GM21737 (cell line): ENCODE measurements around the gene HIC2.
"Not testable (repeated sequence)": the region's sequence is repeated elsewhere in the genome, so short reads cannot be mapped to it uniquely, and the experiment has no call there.

Source experiments
- ATAC-seq: cut with Tn5 transposase; IDR thresholded peaks from one replicate; pipeline ENCODE4 v1.9.1; 2021; ENCODE audit warnings: mild to moderate bottlenecking, moderate library complexity; ENCODE audit not compliant: unreplicated experiment

The HIC2 gene

DNA sequence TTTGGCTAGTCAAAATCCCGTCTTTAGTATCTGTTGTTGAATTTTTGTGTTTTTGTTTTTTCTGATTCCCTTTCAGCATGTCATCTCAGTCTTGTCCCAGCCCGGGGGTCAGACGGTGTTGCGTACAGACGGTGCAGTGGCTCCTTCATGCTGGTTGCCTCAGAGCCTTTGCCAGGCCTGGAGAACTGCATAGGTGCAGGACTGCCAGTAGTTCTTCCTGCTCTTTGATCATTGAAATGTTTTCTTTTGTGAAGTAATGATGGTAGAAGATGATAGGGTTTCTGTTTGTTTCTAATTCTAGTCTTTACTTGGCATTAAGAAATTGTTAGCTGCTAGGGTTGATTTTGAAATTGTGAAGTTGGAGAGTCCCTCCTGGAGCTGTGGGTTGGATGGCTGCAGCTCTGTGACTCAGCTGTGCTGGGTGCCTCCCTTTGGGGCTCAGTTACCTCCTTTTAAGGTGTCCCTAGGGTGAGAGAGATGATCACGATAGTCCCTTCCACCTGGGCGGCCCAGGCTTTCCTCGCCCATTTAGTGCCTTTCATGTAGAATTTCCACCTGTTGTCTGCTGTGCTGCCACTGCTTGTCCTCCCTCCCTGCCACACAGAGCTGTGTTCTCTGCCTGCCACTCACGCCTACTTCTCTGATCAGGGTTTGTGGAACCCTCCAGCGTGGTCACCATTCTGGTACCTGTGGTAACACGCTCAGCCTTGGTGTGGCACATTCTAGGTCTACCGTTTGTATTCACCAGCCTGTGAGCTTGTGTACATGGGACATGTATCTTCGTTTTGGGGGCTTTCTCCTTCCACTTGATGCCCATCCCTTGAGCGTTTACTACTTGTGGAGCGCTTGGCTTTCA is 17.4 kb downstream of the HIC2 start:
- ATAC-seq, result not testable (repeated sequence)

DNA sequence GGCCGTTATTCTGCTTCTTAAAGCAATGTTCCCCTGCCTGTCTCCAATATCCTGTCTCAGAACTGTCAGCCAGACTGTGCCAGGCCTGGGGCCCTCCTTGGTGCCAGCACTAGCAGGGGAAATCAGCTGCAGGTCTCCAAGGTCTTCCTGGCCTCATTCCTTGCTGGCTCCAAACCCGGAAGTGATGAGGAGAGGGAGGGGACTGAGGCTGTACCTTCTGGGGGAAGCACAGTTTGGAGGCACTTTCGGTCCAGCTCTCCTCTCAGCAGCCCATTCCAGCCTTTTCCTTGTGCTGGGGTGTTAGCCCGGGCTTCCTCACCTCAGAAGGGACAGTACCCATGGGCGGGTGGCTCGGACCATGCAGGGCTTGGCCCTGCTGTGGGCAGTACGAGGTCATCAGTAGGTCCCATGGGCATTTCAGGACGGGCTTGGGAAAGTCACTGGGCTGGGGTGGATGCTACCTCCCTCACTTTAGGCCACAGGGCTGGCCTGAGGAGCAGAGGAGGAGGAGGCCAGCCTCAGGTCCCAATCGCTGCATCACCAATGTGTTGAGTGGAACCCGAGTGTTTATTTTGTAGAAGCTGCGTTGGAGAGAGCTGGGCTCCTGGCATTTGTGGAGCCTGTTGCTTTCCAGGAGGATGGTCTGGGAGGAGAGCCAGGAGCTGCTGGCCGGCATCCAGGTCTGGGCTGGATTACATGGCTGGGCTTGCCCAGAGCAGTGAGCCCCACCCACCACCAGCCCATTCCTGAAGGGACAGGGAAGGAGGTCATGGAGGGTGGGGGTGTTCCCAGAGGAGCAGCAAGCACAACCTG is 19.0 kb downstream of the HIC2 start:
- ATAC-seq, result not testable (repeated sequence)

DNA sequence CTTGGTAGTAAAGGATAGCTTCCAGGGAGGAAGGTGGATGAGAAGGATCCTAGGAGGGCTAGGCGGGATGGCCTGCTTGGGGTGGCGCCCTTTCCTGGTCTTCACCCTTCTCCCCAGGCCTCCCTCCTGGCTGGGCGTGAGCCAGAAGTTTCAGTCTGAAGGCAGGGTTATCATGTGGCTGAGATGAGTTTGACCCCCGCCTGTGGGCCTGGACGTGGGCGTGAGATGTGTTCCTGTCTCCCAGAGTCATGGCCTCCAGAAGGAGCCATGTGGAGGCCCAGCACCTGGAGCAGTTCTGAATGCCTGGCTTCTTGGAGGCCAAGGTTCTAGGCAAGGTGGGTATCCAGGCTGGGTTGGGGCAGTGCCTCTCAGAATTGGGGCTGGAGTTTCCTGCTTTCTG is 20.8 kb downstream of the HIC2 start:
- ATAC-seq, result not testable (repeated sequence)

DNA sequence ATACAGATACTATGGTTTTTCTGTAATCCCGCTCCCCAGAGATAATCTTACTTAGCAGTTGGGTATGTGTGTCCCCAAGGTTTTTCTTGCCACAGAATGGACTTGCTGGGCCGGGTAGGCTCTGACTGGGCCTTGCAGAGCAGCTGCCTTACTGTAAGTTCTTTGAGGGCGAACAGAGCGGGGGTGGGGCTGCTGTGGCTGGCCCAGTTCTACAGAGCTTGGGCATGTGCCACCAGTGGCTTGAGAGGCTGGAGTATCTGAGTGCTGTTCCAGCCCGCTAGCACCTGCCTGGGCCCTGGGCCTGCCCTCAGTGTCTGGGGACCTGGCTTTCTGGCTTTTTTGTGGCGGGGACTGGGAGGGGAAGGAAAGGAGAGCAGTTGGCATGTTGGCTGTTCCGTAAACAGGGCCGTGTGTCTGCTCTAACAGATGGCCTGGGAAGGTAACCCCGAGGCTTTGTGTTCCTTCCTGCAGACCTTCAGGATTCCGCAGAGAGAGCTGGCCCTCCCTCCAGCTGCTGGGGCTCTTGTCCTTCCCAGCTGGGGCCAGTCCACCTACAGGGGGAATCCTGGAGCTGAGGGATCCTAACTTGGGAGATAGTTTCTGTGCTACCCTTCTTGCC is 23.0 kb downstream of the HIC2 start:
- ATAC-seq, result not testable (repeated sequence)

DNA sequence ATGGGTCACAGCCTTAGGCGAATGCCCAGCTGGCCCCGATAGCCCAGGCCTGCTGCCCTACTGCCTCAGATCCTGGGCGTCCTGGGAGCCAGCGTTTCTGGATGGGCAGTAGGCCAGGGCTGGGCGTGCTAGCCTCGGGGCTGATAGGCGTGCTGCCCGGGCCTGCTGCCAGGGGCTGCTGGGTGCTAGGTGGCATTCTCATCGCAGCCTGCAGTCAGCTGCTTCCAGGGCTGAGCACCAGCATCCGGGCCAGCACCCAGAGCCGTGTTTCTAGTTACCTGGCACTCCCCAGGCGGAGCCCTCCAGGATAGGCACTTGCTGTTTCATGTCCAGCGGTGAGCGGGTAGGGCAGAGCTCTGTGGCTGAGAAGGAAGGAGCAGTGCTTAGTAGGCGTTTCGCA is 23.5 kb downstream of the HIC2 start:
- ATAC-seq, result not testable (repeated sequence)

DNA sequence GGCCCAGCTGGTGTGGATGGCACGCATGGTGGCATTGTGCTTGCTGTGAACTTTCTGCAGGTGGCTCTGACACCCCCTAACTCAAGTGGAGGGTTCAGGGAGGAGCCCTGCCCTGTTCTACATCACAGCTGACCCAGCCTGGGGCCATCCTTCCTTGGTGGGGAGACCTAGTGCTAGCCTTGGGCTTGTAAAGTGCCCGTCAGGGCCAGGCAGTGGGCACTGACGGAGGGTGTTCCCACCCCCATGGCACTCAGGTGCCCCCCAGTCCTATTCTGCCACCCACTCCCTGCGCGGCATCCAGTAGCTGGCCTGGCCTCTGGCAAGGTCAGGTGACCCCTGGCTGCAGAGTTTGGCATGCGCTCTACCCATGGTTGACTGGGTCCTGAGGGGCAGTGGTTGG is 24.0 kb downstream of the HIC2 start:
- not testable (repeated sequence) for ATAC-seq

DNA sequence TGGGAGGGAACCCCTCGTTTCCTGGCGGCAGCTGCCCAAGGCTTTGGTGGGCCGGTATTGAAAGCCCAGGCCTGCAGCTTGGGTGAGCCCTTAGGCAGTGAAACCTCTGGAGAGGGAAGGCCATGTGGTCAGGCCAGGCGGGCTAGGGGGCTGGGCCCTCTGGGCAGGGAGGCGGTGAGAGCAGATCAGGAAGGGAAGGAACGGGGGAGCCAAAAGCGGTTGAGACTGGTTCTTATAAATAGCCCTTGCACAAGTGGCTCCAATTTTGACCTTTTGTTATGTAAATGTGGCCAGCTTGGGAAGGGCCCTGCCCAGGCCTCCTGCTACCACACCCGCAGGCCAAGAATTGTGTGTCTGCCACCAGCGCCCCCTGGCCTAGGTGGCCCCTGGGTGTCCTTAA is 25.0 kb downstream of the HIC2 start:
- ATAC-seq, result not testable (repeated sequence)

DNA sequence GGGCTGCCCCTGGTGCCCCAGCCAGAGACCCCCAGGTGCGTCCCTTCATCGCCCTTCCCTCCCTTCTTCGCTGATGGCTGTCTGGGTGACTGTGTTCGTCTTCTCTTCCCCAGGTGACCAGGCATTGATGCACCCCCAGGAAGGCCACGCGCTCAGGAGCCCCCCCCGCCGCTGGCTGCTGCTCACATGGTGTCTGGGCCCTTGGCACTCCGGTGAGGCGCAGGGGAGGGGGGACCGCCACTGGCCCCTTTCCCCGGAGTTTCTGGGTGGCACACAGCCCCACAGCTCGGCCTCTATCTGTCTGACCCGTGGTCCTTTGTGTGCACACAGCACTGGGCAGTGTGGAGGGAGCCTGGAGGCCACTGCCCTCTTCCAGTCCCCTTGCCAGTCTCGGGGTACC is 25.5 kb downstream of the HIC2 start:
- ATAC-seq, result not testable (repeated sequence)

DNA sequence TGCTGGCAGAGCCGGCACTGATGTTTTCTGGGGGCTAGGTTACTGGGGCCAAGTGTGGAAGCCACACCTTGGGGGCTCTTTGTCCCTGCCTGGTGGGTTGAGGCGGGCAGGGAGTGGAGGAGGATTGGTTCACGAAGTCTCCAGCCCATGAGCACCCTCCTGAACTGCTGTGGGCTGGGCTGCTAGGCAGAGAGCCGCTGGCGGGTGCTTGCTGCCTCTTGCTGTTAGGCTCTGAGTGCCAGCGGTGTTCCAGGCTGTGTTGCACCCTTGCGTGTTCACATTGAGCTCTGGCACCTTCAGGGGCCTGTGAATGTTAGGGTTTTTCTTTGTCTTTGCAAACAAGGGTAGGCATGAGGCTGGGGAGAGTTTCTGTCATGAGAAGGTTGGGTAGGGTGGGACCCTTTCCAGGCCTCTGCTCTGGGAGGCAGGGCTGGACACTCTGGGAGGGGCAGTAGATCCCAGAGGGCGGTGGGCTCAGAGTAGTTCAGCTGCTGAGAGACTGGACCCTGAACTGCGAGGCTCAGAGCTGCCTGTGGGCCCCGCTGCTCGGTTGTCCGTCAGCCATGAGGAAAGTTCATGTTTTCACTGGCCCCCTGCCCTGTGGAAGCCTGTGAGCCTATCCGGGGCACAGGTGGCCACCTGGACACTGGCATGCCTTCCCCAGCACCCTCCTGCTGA is 26.0 kb downstream of the HIC2 start:
- no peak for ATAC-seq

DNA sequence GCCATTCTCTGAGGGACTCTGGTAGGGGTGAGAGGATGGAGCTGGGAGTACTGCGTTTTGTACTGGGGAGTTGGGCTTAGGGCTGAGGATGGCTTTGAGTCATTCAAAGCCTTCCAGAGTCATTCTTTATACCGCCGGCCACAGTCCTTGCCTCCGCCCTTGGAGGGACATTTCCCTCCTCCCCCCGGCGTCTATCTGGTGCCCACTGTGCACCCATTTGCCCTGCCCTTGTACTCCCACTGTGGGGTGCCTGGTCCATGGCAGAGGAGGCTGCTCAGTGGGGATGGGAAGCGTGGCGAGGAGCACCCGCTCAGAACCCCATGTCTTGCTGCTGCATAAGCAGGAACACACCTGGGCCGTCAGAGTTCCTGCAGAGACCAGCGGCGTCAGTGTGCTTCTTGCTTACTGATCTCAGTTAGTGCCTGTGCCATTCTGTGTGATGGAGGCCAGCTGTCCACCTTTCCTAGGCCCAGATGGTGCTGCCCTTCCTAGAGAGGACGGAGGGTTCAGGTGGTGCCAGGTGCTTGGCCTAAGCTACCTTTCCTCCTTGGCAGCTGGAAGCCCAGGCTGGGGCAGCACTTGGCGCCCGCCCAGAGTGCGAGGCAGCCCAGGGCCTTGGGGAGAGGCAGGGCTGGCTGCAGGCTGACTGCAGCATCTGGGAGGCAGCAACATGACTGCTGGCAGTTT is 26.7 kb downstream of the HIC2 start:
- ATAC-seq, result no peak

DNA sequence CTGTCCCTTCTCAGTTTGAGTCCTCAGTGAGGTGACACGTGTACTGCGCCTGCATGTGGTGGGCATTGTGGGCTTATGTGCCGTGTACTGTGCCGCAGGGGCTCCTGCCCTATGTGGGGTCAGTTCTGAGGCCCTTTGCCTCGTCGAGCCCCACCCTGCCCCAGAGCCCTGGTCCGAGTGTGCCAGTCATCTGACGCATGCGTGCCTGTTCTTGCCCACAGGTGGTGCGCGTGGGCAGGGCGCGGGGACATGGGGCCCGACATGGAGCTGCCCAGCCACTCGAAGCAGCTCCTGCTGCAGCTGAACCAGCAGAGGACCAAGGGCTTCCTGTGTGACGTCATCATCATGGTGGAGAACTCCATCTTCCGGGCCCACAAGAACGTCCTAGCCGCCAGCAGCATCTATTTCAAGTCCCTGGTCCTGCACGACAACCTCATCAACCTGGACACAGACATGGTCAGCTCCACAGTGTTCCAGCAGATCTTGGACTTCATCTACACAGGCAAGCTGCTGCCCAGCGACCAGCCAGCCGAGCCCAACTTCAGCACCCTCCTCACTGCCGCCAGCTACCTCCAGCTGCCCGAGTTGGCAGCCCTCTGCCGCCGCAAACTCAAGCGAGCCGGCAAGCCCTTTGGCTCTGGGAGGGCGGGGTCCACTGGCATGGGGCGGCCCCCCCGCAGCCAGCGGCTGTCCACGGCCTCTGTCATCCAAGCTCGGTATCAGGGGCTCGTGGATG is 27.7 kb downstream of the HIC2 start:
- no peak for ATAC-seq

DNA sequence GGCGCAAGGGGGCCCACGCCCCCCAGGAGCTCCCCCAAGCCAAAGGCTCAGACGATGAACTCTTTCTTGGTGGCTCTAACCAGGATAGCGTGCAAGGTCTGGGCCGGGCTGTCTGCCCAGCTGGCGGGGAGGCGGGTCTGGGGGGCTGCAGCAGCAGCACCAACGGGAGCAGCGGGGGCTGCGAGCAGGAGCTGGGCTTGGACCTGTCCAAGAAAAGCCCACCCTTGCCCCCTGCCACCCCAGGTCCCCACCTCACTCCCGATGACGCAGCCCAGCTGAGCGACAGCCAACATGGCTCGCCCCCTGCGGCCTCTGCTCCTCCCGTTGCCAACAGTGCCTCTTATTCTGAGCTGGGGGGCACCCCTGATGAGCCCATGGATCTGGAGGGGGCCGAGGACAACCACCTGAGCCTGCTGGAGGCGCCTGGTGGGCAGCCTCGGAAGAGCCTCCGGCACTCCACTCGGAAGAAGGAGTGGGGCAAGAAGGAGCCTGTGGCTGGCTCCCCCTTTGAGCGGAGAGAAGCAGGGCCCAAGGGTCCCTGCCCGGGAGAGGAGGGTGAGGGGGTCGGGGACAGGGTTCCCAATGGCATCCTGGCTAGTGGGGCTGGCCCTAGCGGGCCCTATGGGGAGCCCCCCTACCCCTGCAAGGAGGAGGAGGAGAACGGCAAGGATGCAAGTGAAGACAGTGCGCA is 28.4 kb downstream of the HIC2 start:
- ATAC-seq, result no peak

DNA sequence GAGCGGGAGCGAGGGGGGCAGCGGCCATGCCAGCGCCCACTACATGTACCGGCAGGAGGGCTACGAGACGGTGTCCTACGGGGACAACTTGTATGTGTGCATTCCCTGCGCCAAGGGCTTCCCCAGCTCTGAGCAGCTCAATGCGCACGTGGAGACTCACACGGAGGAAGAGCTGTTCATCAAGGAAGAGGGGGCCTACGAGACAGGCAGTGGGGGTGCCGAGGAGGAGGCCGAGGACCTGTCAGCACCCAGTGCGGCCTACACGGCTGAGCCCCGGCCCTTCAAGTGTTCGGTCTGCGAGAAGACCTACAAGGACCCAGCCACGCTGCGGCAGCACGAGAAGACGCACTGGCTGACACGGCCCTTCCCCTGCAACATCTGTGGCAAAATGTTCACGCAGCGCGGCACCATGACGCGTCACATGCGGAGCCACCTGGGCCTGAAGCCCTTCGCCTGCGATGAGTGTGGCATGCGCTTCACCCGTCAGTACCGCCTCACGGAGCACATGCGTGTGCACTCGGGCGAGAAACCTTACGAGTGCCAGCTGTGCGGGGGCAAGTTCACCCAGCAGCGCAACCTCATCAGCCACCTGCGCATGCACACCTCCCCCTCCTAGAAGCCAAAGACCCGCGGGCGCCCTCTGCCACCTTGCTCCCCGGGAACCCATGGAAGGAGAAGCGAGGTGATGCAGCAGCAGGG is 29.1 kb downstream of the HIC2 start:
- ATAC-seq, result no peak

DNA sequence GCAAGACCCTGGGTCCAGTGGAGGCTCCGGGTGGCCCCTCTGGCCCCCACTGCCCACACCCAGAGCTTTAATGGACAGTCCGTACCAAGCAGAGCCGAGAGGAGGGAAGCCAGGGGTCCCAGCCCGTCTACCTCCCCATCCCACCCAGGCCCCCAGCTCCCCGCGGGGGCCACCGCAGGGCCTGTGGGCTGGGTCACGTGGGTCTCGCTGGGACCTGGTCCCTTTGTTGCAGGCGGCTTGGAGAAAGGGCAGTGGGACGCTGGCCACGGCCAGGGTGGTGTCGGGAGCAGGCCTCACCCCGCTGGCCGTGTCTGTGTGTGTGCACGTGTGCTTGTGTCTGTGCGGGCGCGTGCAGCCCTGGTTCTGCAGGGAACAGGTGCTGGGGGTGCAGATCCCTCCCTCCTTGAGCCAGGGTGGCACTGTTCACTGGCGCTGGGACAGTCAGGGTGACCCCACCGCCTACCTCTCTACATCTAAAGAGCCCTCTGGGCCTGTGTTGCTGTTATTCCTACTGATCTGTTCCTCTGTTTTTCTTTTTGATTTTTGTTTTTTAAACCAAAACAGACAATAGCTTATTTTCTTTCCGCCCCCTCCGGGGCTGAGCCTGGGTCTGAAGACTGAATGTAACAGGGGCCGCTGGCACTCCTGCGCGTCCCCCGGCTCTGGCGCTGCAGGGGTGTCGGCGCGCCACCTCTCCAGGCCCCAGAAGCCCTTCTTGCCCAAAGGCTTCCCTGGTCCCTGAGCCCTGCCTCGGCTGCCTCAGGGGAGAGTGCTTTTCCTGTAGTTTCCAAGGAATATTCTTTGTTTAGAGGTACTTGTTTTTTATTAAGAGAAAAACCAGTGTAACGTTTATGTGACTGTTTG is 29.9 kb downstream of the HIC2 start:
- no peak for ATAC-seq

DNA sequence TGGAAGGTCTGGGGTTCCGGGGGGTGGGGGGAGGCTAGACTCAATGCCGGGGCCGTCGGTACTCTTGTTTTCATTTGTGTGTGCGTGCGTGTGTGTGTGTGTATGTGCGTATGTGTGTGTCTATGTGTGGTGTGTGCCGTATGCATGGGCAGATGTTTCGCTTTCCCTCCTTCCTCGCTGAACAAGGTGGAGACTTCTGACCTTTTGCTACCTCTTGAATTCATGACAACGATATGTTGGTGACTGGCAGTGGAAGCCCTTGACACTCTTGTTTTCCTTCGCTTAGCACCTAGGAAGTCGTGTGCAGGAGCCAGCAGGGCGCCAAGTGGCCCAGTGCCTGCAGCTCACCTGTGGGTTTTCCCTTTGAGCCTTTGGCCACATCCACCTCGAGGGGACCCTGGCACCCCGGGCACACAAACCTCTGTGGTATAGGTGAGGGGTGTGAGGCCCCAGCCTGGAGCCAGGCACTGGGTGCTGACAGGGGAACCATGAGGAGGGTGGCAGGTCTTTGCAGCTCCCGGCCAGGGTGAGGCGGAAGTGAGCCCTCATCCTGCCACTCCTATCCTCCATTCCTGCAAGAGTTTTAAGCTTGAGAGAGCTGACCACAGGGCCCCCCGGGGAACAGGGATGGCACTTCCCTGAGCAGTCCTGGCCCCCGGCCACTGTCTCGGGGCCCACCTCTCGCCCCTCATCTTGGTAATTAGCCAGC is 30.7 kb downstream of the HIC2 start:
- no peak for ATAC-seq

DNA sequence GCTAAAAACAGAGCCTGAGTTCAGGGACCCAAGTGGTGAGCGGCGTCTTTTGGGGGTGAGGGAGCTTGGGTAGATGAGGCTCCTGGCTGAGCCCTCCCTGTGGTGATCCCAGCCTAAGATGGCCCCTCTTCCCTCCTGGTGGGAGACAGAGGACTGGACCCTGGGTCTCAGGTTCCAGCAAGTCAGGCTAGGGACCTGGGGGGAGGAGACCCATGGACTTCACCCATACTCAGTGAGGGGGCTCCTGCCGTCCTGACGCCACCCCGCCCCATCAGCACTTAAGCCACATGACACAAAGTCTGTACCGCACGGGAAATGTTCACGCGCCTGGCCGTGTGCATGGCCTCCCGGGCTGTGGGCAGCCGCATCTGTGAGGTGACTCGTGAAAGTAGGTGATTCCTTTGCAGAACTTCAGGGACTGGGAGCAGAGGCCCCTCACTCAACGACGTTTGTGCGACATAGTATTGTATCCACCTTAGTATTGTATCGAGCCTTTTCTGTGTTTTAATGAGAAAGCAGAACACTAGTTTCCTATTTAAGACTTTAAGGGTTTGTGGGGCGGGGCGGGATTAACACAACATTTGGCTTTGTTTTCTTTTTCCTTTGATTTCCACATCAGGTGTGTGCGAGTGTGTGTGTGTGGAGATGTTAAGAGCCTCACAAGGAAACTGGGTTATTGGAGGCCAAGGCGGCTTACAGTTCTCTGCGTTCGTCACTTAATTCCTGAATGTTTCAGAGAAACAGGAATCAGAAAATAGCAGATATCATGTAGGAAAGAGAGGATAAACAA is 31.7 kb downstream of the HIC2 start:
- no peak for ATAC-seq
